Measurements from ENCODE around the gene SLAMF1.

DNA sequence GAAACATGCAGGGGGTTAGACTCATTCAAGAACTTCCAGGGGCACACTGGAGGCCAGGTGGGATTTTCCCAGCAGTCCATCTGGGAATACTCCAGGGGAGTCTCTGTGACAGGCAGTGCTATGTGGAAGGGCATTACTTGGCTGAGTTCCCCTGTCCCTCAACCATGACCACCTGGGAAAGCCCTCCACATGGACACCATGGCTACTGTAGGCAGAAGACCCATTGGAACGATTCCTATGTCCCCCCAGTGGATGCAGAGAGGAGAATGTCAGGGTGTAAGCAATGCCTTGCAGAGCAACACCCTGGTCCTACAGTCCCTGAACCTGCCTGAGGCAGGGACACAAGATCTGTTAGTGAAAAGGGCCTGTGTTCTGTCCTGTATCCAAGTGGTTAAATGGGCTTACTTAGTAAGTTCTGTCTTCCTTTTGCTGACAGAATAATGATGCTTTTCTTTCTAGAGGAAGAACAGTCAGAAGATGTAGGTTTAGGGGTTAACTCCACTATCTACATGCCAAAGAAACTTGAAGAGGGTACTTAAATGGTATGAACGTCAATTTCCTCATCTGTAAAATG is 13.4 kb downstream of the SLAMF1 start:
- TF ChIP-seq, protein P1, sequence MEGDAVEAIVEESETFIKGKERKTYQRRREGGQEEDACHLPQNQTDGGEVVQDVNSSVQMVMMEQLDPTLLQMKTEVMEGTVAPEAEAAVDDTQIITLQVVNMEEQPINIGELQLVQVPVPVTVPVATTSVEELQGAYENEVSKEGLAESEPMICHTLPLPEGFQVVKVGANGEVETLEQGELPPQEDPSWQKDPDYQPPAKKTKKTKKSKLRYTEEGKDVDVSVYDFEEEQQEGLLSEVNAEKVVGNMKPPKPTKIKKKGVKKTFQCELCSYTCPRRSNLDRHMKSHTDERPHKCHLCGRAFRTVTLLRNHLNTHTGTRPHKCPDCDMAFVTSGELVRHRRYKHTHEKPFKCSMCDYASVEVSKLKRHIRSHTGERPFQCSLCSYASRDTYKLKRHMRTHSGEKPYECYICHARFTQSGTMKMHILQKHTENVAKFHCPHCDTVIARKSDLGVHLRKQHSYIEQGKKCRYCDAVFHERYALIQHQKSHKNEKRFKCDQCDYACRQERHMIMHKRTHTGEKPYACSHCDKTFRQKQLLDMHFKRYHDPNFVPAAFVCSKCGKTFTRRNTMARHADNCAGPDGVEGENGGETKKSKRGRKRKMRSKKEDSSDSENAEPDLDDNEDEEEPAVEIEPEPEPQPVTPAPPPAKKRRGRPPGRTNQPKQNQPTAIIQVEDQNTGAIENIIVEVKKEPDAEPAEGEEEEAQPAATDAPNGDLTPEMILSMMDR (IDR thresholded peaks at IDR 0.05) = no peak
- no peak for TF ChIP-seq EZH2phosphoT487 (IDR thresholded peaks at IDR 0.05)
